Erythroblast (primary cell): ENCODE measurements around the gene SPN.
A peak's percentile ranks its signal among the peaks of the same experiment; 100 is the strongest.

Experiments used
- GATA1 ChIP-seq: IDR thresholded peaks from 2 replicates; pipeline ENCODE4 v1.6.1; 2011; ENCODE audit warnings: low read depth, mild to moderate bottlenecking, control low read depth, low read length, moderate library complexity
- POLR2A ChIP-seq: IDR thresholded peaks from 2 replicates; pipeline ENCODE4 v1.6.1; 2011; ENCODE audit warnings: mild to moderate bottlenecking, low read length

DNA sequence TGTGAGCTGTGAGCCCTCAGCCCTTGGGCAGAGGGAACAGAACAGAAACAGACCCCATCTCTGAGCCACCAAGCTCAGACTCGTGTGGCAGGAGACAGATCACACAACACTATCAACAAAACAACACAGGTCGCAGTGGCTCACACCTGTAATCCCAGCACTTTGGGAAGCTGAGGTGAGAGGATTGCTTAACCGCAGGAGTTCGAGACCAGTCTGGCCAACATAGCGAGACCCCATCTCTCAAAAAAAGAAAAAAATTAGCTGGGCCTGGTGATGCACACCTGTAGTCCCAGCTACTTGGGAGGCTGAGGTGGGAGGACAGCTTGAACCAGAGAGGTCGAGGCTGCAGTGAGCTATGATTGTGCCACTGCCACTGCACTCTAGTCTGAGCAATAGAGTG, 10.5 kb downstream of the SPN start:
- TF ChIP-seq POLR2A (peak; percentile 1), GATA1 (no peak)
